Stimulated activated CD4-positive, alpha-beta T cell treated with anti-CD3 and anti-CD28 coated beads, Interleukin-12 subunit alpha, Interleukin-12 subunit beta, amount 100 ng/mL, for 48 hours (primary cell): ENCODE data around the gene ZNF362.
"Not testable (repeated sequence)": the region's sequence is repeated elsewhere in the genome, so short reads cannot be mapped to it uniquely, and the experiment has no call there.

ENCODE experiments used
- DNase-seq, 3 donors: peaks; one replicate each; pipeline ENCODE4 v3.0.0-alpha.2; 2020; ENCODE audit warnings: low read depth in 2 of 3, low spot score in 1 of 3

The ZNF362 gene, protein sequence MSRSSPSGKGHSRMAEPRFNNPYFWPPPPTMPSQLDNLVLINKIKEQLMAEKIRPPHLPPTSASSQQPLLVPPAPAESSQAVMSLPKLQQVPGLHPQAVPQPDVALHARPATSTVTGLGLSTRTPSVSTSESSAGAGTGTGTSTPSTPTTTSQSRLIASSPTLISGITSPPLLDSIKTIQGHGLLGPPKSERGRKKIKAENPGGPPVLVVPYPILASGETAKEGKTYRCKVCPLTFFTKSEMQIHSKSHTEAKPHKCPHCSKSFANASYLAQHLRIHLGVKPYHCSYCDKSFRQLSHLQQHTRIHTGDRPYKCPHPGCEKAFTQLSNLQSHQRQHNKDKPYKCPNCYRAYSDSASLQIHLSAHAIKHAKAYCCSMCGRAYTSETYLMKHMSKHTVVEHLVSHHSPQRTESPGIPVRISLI

DNA sequence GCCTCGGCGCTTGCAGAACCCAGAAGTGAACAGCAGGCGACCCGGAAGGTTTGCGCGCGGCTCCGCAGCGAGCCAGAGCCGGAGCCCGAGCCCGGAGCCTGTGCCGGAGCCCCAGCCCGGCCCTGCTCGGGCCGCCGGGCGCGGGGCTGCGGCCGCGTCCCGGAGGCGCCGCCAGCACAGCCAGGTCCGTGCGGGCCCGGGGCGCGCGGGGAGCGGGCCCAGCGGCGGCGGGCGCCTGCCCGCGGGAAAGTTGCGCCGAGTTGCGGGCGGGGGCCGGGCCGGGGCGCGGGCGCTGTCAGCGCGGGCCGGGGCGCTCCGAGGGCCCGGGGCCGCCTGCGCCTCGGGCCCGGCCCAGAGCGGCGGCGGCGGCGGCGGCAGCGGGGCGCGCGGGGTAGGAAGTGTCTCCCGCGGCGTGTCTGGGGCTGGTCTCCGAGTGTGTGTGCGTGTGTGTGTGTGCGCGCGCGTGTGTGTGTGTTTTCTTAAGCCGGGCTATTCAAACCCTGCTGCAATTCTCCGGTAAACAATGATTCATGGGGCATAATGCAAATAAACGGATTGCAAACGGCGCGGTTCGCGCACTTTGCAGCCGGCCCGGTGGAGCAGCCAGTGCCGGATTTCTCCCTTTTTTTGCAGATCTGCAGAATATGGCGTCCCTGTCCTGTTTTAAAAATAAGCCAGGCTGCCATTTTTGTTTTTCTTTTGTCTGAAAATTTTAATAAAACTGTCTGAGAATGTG lies at the start of gene ZNF362:
ZNF362 (plus strand) TSS at position 22 of the 736 bp plus-strand sequence. CDS start 14,083 bp downstream, outside the sequence.
- peak; percentile 35 to 45 (median 39) for DNase-seq

DNA sequence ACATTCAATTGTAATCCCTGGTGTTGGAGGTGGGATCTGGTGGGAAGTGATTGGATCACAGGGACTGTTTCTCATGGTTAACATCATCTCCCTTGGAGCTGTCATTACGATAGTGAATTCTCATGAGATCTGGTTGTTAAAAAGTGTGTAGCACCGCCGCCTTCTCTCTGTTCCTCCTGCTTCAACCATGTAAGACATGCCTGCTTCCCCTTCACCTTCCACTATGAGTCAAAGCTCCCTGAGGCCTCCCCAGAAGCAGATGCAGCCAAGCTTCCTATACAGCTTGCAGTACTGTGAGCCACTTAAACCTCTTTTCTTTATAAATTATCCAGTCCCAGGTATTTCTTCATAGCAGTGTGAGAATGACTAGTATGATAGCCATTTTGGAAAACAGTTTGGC lies 44.3 kb upstream of the ZNF362 start:
- DNase-seq, result no peak

DNA sequence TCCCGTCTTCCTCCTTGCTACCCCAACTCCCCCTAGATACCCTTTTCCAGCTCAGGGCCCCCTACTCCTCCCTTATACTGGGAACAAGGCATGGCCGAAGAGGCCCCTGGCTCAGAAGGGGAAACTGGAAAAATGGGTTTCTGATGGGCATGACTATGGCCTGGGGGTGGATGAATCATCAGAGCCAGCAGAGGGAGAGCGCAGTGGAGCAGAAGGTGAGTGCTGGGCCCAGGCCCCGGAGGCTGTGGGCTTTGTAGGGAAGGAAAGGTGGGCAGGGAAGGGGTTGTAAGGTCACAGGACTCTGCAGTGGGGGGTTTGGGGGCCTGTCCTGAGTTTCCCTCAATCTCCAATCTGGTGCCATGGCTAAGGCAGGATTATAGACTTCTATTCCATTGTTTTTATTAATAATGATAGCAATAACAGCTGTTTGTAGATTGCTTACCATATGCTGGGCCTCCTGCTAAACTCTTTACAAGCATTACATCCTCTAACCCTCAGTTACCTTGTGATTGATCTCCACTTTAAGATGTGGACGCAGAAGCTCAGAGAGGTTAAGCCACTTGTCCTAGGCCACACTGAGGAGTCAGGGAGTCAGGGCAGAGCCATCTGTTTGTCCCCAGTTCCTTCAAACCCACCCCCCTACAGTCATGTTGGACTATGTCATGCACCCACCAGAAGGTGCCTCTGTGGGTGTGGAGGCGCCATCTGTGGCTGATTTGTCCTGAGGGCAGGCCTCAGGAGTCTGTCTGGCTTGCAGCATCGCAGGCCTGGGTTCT lies 36.2 kb upstream of the ZNF362 start:
- no peak for DNase-seq

DNA sequence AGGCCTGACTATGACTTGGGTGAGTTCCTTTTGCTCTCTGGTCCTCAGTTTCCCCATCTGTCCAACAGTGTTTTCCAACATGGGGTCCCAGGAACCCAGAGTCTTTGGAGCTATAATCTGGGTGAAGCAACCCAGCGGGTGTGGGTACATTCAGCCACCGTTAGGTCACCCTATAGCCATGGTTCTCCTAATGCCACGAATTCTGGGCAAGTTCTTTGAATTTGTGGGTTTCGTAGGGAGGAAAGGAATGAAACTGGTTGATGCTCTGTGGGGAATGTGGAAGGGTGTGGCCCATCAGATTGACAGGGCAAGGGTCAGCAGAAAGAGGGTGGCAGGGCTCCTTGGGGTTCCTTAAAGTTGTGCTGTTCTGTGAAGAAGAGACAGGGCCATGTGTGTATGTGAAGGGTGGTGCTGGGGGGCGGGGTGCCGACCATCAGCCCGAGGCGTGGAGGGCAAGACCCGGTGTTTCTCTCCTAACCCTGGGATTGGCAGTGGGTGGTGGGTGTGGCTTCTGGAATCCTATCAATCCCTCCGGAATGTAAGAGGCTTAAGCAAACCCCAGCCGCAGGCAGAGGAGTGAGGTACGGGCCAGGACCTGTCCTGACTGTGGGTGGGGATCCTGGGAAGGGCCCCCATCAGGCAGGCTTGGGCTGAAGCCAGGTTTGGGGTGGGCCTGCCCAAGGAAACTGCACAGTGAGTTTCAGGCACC lies 35.5 kb upstream of the ZNF362 start:
- DNase-seq, result no peak

DNA sequence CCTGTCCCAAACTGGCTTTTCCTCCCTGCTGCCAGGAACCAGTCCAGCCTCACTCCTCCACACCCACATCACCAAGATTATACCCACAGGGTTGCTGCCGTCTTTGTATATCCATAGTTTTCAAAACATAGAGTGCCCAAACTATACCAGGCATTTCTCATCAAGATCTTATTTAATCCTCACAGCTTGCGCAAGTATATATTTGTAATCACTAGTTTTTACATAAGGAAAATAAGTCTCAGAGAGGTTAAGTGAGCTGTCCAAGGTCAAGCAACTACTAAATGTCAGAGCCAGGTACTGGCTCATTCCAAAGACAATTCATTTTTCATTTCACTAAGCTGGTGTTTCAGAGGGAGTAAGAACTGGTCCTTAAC lies 34.9 kb upstream of the ZNF362 start:
- DNase-seq, result no peak

DNA sequence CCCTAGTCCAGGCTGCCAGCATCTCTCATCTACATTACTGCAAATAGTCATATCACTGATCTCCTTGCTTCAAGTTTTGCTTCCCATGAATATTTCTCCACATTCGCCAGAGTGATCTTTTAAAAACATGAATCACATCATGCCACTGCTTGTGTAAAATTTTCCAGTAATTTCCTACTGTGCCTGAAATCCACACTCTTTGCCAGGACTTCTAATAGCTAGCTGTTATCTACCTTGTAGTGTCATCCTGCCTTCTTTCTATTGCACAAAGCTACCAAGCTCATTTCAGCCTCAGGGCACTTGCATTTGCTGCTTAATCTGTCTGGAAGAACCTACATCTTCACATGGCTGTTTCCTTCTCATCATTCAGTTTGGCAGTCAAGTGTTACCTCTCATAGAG lies 33.9 kb upstream of the ZNF362 start:
- DNase-seq, result no peak

DNA sequence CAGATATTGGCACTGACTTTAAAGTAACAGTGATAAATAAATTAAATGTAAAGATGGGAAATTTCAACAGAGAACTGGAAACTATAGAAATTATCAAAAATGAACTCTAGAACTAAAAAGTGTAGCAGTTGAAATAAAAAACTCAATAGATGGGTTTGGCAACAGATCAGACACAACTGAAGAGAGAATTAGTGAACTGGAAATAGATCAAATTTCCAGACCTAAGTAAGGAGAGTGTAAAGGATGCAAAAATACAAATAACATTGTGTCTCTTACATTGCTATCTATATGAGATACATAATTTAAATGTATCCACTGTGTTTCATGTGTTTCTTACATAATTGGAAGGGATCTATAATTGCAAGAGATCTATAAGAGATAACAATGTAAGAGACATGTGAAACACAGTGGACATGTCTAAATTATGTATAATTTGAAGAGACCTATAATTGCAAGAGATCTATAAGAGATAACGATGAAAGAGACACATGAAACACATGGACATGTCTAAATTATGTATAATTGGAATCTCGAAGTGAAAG lies 32.1 kb upstream of the ZNF362 start:
- no peak for DNase-seq

DNA sequence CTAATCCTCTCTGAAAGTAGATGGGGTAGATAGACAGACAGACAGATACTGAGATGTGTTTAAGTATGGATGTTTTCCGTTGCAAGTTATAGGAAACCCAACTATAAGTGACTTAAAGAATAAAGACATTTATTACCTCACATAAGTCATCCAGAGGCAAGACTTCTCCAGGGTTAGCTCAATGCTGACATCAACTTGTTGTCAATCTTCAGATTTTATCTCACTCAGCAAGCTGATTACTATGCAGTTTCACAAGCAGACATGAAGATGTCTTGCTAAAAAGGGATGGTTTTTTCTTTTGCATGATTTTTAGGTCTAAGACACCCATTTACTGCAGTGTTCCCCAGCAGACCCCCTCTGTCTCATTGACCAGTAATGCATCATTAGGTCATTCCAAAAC lies 30.7 kb upstream of the ZNF362 start:
- DNase-seq, result no peak

DNA sequence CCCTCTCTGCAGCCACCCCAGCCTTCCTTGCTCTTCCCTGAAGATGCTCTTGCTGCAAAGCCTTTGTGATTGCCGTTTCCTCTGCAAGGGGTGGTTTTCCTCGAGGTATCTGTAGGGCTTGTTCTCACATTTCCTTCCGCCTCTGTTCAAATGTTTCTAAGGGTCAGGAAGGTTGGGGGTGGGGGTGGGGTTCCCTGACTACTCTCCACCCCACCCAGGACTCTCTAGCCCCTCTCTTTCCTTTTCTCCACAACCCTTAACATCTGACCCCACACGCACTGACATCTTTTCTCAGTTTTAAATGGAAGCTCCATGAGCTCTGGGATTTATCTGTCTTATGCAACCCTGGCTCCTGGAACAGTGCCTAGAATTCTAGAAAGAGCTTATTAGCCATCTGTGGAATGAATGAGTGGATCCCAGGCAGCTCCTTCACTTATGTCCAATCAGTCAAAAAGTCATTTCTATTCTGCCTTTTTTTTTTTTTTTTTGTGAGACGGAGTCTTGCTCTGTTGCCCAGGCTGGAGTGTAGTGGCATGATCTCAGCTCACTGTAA lies 27.3 kb upstream of the ZNF362 start:
- DNase-seq, result no peak

DNA sequence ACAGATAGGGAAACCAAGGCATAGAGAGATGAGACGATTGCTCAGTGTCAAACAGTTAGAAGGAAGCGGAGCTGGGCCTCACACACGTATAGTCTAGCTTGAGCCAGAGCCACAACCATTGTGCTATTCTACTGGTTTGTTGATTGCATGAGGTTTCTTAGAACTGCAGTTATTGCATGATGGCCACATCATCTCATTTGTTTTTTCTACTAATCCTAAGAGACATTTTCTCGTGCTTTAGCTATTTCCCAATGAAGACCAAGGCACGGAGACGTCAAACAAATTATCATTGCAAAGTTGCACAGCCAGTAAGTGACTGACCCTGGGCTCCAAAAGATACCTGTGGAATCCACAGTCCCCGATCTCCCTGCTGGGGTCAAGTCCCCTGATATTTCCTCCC lies 25.1 kb upstream of the ZNF362 start:
- DNase-seq, result no peak

DNA sequence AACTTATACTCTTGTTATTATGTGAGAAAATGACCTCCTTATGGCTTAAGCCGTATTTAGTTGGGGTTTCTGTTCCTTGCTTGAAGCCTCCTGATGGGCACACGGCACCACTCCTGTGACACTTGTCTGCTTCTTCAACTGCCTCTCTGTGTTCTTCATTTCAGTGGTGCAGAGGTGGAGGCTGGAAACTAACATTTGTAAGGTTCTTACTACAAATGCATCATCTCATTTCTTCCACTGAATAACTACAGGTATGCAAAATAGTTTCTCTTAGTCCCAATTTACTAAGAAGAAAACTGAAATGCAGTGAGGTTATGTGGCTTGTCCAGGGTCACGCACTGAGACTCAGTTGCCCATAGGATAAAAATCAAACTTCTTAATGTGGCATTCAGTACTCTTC lies 23.6 kb upstream of the ZNF362 start:
- DNase-seq, result no peak

DNA sequence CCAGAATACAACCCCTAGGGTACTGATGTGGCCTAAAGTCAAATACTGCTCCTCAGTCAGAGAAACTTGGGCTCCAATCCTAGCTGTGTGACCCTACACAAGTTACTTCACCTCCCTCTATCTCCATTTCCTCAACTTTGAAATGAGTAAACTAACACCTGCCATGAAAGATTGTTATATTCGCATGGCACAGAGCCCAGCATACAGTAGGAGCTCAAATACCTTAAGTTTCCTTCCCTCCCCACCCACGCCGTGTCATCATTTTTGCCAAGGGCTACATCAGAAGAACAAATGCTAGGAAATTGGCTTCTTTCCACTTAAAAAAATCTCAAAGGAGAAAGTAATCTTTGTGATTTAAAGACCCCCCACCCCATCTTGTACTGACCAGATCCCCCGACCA lies 22.2 kb upstream of the ZNF362 start:
- DNase-seq, result no peak

DNA sequence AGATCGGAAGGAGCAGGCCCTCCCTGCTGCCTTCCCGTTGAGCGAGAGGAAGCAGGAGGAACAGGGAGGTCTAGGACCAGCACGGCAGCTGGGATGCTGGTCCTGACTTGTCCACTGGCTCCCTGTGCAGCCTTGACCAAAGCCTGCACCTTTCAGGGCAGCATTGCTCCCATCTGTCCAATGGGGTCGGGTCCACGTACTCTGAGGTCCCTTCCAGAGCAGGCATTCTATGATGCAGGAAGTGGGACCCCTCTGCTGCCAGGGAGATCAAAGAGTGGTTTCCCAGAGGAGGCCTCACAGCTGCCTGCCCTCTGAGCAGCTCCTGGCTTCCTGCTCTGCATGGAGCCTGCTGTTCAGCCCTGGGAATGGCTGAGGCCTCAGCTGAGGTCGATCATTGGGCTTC lies 21.7 kb upstream of the ZNF362 start:
- DNase-seq, result no peak

DNA sequence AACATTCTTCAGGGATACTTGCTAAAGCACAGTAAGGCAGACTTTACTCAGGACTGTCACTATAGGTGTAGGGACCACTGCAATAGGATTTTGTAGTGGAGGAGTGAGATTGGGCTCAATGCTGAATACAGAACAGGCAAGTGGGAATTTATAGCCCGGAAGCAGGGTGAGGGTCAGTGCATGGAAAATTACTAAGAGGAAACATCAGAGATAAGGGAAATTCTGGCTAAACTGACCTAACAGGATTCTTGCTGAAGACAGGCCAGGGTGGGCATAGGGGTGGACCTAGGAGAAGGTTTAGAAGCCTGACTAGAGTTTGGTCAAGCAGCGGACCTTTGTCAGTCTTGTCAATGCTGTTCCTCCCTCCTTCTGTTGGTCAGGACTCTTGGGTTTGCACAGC lies 20.8 kb upstream of the ZNF362 start:
- no peak for DNase-seq

DNA sequence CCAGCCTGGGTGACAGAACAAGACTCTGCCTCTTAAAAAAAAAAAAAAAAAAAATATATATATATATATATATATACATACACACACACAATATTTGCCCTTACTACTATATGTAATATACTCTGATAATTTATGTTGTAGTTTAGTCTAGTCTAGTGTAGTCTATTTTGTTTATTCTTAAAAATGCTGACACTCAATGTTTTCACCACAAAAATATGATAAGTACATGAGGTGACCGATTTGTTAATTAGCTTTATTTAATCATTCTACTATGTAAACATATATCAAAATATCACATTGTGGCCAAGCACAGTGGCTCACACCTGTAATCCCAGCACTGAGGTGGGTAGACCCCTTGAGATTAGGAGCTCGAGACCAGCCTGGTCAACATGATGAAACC lies 19.8 kb upstream of the ZNF362 start:
- DNase-seq, result no peak

DNA sequence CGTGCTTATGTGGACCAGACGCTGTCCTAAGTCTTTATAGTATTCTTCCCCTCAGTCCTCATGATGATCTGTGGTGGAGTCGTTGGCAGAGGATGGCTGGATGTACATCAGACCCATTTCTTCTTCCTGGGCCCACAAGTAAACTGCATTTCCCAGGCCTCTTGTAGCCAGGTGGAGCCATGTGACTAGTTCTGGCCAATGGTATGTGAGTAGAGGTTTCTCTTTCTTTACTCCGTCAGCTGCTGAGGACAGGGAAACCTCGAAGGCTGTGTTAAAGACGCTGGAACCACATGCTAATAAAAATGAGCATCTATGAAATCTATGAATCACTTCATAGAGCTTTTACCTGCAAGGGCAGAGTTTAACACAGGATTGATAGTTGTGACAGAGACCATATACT lies 18.7 kb upstream of the ZNF362 start:
- DNase-seq, result no peak

DNA sequence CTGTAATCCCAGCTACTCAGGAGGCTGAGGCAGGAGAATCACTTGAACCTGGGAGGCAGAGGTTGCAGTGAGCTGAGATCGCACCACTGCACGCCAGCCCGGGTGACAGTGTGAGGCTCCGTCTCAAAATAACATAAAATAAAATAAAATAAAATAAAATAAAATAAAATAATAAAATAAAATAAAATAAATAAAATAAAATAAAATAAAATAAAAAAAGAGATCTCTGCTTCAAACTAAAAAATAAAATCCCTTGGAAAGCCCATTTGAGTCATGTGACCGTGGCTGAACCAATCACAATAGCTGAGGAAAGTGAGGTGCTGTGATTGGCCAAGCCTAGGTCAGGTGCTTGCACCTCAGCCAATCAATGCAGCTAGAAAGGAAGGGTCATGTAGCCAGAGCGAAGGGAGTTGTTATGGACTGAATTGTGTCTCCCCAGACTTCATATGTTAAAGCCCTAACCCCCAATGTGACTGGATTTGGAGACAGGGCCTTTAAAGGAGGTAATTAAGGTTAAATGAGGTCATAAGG lies 18.0 kb upstream of the ZNF362 start:
- DNase-seq, result not testable (repeated sequence)

DNA sequence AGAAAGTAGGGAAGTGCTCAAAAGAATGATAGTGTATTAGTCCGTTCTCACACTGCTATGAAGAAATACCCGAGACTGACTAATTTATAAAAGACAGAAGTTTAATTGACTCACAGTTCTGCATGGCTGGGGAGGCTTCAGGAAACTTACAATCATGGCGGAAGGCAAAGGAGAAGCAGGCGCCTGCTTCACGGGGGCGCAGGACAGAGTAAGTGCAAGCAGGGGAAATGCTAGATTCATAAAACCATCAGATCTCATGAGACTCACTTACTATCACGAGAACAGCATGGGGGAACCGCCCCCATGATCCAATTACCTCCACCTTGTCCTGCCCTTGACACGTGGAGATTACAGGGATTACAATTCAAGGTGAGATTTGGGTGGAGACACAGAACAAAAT lies 16.9 kb upstream of the ZNF362 start:
- DNase-seq, result not testable (repeated sequence)

DNA sequence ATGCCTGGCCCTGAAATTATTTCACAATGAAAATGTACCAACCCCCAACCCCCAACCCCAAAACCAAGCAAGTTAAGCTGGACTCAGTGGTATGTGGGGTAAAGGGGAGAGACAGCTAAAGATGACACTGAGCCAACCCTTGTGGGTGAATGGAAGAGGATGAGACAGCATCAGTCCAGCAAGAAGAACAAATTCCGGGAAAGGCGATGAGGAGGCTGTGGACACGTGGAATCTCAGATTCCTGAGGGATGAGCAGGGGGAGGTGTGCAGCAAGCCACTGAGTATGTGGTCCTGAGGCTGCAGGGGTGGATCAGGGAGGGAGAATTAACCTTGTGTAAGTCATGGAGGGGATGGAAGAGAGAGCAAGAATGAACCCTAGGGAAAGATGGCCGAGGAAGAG lies 14.4 kb upstream of the ZNF362 start:
- no peak for DNase-seq

DNA sequence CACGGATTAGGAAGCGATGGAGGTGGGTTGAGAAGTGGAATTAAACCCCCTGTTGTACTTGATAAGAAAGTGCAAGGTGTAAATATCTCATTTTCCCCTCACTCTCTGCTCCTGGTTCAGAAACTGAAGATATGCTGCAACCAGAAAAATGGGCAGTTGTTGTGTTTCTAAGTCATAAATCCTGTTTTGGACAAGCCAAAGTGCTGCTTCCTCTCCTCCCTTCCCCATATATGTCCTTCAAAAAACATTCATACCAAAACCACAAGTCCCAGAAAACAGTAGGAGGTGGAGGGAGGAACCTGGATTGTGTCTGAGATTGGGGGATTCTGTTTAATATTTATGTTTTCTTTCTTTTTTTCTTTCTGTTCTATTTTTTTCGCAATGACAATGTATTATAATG lies 13.6 kb upstream of the ZNF362 start:
- DNase-seq, result no peak
